Dermis blood vessel endothelial cell (primary cell): ENCODE data around the gene SEMA3E. TPM values are rescaled to one million over a fixed set of nuclear protein-coding genes. Genes with fewer than 3 reads are reported as not detected.
"Not testable (repeated sequence)": the region's sequence is repeated elsewhere in the genome, so short reads cannot be mapped to it uniquely, and the experiment has no call there.

ENCODE experiments used
- DNase-seq: peaks from one replicate; pipeline ENCODE4 v3.0.0; 2010
- total RNA-seq: library from RNA; depleted of rRNA; stranded (reverse); fragments of >200 nt; gene quantifications from 2 replicates; pipeline ENCODE4 v1.2.3, GENCODE V29; 2014

SEMA3E gene
- total RNA-seq, 1 donor from 2014 or later = 0.34 TPM

DNA sequence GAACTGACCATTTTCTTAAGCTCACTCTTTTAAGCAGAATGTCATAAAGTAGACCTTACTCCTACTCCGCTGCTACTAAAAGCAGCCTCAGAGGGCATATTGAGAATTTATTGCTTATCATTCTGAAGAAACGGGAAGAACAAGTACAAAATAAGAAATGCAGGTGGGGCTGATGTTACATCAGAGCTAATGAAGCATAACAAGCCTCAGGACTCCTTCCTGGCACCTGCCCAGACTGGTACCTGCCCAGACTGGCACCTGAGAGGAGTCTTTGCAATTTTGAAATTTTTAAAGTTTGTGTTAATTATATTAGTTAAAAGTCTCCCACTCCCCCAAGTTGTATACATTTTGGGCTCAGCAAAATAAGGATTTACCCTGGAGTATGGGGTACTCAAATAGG, 162.4 kb downstream of the SEMA3E start:
- no peak for DNase-seq

DNA sequence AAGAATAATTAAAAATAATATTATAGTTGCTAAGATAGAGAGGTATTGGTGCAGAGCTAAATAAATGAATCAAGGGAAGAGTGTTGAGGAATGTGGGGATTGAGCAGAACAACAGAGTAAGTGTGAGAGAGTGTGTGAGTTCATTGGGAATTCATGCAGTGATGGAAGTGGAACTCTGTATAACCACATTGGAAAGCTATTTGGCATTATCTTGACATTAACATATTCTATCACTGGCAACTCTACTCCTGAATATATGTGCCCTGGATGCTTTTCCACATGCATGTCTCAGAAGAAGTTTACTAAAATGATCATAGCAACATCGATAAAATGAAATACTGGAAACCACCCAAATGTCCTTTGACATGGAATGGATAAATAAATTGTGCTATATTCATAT, 164.1 kb downstream of the SEMA3E start:
- DNase-seq = no peak

DNA sequence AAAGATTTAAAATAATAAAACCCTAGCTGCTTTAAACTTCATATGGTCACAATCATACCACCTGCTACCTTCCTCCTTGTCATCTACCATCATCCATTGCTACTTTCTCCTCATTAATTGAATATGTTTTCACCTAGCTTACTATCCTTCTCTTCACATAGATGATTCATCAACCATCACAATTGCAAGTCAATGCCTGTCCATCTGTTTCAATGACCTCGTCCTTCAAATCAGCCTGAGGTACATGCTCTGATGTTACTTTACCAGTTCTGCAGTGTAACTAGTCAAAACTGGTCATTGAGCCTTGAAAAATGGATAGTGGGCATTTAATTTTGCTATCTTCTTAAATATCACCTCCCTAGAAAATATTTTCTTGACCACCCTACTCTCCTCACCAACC, 164.7 kb downstream of the SEMA3E start:
- DNase-seq = no peak

DNA sequence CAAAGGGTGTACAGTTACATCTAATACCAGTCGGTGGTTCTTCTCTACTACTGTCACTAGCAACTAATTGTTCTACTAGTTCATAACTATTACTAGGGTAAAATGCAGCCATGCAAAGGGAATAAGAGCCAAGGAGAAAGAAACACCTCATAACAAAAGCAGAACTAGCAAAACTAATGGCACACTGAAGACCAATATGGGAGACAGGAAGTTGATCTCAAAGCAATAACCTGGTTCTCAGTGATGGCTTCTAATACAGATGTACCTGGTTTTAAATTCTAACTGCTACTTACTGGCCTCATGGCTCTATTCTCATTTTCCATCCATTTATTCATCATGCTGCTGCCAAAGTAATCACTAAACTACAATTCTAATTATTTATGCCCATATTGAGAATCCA, 170.3 kb downstream of the SEMA3E start:
- no peak for DNase-seq

DNA sequence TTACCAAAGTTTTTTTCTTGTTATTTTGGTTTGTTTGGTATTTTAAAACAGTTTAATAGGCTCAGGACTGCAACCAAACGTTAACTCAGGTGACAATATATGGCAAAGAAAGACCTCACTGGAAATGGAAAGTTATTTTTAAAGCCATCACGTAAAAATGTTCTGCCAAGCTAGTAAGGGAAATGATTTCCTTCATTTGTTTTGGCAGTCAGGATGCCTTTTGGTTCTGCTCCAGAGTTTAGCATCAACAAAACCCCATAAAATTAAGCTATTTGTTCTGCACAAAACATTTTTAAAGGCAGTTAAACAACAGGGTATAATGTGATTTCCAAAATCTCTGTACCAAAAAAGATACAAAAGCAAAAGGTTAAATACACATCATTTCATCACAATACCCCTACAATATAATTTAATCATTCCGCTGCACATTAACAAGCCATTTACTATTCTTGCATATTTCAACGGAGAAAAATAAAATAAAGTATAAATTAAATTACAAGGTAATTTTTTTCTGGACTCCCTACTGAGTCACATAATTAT, 172.4 kb downstream of the SEMA3E start:
- peak; percentile 19 for DNase-seq

DNA sequence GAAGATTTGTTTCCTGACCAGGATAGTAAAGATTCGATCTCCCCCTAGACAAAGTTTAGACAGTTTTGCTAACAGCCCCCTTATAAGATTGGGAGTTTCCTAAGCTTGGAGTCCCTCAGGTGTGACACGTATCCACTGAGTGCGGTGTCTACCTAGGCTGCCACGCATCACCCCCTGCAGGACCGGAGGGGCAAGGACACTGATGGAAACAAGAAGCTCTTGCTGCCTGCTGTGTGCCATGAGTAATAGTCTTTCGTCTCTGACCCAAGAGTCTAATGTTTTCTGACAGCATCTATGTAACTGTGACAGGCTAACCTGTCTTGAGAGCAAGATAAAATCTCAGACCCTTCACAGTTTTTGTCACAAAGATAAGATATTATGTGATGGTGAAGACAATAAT, 173.5 kb downstream of the SEMA3E start:
- no peak for DNase-seq

- DNase-seq = no peak
Observed at GRCh38 chr7:83472376-83472775, 176.6 kb downstream of the SEMA3E start.

GRCh38 chr7:83469491-83469890, 179.4 kb downstream of the SEMA3E start:
- DNase-seq = no peak

DNA sequence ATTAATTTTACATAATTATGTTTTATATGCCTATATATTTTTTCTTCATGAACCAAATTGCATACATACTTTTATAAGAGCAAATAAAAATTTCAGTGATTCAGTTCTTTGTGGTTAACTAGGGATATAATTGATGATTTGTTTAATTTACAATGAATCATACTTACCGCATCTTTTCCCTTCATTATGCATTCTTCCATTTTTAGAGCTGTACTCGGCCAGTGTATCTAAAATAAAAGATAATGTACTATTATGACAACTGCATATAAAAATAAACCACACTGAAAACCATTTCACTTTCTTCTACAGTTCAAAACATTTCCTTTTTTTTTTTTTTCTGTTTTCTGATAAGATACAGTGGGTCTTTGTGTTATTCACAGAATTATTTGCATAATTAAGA, 179.9 kb downstream of the SEMA3E start:
- DNase-seq = no peak

- peak; percentile 98 for DNase-seq
Observed at GRCh38 chr7:83468251-83468739, 180.6 kb downstream of the SEMA3E start.

DNA sequence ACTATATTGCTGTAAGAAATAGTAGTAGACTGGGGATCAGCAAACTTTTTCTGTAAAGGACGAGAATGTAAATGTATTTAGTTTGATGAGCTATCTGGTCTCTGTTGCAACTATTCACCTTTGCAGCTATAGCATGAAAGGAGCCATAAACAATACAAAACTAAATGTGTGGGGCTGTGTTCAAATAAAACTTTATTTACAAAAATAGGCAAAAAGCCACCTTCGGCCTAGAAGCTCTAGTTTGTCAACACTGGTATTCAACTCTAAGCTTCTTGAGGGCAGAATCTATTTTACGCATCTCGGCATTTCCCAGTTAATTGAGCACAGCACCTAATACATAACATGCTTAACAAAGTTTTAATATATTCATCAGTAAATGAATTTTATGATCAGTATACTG, 181.4 kb downstream of the SEMA3E start:
- DNase-seq = no peak

GRCh38 chr7:83466956-83467355, 182.0 kb downstream of the SEMA3E start:
- DNase-seq = no peak

DNA sequence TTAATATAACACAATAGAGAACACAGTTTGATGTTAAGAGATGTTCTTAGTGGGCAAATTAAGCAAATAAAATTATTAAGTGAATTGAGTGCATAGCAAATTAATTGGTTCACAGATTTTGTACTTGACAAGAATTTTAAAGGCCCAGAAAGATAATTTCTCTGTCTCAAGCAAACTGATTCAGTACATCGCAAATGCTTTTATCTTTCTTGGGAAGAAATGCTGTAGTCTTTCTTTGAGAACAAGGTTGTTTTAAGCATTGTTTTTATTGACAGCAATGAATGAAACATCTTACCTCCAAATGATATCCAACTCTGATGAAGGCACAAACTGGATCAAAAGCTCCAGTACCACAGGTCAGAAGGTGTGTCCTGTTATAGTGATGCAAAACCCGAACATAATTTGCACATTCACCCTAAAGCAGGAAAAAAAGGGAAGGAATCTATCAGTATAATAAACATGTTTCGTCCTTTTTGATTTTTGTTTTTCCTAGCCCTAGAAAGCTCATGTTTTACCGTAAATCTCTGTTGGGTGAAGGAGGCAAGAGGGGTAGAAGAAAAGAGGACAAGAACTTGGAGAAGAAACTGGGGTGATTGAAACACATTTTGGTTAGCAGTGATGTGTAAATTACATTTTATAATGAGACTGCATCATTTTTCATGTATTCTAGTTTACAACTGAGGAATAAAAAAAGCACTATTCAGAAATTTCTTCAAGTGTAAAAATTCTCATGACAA, 182.6 kb downstream of the SEMA3E start:
- no peak for DNase-seq

DNA sequence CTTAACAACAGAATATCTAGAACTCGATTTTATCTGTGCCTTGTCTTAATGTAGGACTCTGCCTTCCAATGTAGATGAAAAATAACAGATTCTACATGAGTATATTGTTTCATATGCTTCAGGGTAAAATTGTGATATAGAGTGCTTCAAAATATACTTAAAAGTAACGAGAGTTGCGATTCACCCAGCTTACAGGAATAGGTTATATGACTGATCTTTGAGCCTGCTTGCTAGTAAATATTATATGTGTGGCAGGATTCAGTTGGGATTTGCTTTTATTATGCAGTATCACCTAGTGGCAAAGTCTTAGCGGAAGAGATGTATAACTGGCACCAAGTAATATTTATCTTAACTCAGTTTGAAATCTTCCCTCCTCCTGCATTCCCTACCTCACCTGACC, 183.3 kb downstream of the SEMA3E start:
- no peak for DNase-seq

DNA sequence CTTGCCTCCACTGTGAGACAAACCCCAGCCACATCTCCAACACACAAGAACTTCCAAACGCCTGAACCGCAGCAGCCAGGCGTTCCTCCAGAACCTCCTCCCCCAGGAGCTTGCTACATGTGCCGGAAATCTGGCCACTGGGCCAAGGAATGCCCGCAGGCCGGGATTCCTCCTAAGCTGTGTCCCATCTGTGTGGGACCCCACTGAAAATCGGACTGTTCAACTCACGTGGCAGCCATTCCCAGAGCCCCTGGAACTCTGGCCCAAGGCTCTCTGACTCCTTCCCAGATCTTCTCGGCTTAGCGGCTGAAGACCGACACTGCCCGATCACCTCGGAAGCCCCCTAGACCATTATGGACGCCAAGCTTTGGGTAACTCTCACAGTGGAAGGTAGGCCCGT, 187.1 kb downstream of the SEMA3E start:
- not testable (repeated sequence) for DNase-seq

- DNase-seq = not testable (repeated sequence)
Observed at GRCh38 chr7:83459930-83460653, 188.8 kb downstream of the SEMA3E start.

DNA sequence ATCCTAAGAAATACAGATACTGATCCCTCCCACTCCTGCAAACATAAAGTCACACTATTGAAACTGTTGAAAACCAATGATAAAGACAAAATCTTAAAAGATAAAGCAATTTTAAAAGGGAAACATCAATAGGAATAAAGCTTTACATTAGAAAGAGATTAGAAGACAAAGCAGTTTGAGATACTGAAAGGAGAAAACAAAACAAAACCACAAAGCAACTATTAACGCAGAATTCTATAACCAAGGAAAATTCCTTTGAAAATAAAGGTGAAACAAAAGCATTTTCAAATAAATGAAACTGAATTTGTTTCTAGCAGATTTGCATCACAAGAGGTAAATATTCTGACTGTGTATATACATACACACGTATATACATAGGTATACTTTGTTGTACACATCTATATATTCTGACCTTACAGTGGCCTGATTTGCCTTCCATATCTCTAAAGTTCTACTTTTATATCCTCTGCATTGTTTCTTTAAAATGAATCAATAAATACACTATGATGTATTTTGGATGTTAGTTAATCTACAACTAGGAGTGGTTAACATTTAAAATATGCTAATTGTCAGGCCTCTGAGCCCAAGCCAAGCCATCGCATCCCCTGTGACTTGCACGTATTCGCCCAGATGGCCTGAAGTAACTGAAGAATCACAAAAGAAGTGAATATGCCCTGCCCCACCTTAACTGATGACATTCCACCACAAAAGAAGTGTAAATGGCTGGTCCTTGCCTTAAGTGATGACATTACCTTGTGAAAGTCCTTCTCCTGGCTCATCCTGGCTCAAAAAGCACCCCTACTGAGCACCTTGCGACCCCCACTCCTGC, 189.6 kb downstream of the SEMA3E start:
- not testable (repeated sequence) for DNase-seq

DNA sequence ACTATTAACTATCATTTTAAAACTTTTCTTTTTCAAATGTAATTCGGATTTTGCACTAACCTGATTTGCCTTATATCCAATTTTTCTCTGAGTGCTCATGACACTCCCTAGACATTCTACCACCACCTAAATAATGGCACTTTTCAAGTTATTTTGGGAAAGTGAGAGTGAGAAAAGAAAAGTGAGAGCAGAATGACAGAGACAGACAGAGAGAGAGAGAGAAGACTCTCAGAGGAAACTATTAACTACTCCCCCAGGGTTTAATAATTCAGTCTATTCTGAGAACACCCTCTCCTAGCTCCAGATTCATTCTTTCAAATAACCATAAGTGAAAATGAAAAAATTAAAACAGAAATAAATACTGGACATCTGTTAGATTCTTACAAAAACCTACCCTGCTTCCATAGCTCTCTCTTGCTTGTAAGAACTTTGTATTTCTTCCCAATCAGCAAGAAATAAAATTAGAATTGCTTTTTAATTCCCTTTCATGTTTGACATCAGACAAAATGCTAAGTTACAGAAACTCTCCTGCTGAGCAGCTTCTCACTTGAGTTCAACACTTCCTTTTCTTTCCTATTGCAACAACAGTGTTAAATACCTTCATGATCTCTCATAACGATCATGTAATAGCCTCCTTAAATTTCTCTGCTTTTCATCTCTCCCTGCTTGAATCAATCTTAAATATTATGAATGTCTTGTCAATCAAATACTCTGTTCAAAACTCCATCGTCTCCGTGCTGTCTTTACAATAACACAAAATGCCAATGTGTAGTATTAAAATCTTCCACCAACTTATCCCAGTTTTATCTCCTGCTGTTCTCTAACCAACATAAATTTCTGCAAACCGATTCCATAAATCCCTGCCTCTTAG, 191.7 kb downstream of the SEMA3E start:
- no peak for DNase-seq

DNA sequence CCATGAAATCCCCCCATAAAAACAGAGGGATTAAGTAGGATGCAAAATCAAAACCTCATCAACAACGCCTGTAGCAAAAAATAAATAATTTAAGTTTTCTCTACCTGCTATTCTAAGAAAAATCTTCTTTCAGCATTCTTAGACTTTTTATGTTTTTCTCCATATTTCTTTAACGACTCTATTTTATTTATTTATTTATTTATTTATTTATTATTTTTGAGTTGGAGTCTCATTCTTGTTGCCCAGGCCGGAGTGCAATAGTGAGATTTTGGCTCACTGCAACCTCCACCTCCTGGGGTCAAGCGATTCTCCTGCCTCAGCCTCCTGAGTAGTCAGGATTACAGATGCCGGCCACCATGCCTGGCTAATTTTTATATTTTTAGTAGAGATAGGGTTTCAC, 192.5 kb downstream of the SEMA3E start:
- no peak for DNase-seq

DNA sequence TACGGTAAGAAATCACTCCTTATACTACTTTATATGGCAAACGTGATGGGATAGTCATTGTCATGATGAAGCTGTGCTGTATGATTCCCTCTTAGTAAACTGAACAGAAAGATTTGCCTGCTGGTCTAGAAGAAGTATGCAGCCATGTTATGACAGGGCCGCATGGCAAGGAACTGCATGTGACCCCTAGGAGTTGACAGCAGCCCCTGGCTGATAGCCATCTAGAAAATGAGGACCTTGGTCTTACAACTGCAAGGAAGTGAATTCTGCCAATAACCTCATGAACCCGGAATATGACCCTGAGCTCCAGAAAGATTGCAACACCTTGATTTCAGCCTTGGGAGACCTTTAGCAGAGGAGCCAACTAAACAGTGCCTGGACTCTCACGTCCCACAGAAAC, 193.3 kb downstream of the SEMA3E start:
- no peak for DNase-seq

- no peak for DNase-seq
Observed at GRCh38 chr7:83452256-83452655, 196.7 kb downstream of the SEMA3E start.

DNA sequence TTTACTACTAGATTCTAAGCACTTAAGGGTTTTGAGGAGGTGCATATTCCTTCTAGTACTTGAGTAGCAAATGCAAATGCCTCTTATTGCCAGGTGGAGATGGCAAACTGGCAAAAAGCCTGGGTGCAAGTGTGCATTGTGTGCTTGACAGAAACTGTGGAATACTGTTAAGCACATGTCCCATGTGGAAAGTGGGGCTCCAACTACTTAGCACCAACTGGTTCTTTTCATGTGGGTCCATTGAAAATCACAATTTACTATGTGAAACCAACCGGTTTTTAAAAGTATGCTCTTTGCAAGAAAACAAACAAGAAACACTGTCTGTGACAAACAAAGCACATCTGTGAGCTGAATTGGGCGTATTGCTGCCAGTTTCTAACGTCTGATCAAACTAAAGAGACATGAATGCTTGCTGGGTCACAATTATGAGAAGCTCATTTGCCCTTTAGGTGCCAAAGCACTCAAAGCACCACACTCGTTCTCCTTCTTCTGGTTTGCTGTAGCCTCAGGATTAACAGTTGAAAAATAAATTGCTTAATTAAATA, 197.4 kb downstream of the SEMA3E start:
- no peak for DNase-seq
